Activated effector memory CD4-positive, alpha-beta T cell treated with anti-CD3 and anti-CD28 coated beads, Interleukin-2, amount 50 U/mL, for 16 hours (primary cell): ENCODE data around the gene HTRA1.

Source experiments
- DNase-seq: peaks from one replicate; pipeline ENCODE4 v3.0.0-alpha.2; 2020

The HTRA1 gene

GRCh38 chr10:122461367-122461728, at the start of gene HTRA1:
TSS of gene HTRA1 (plus strand) at chr10:122461553. CDS start at chr10:122461653, 100 bp downstream.
- DNase-seq = no peak

- no peak for DNase-seq
Observed at GRCh38 chr10:122413327-122413726, 48.0 kb upstream of the HTRA1 start.

- no peak for DNase-seq
Observed at GRCh38 chr10:122417667-122418066, 43.7 kb upstream of the HTRA1 start.

- no peak for DNase-seq
Observed at GRCh38 chr10:122419016-122419415, 42.3 kb upstream of the HTRA1 start.

- no peak for DNase-seq
Observed at GRCh38 chr10:122419876-122420623, 41.3 kb upstream of the HTRA1 start.

- DNase-seq = no peak
Observed at GRCh38 chr10:122420624-122421007, 40.7 kb upstream of the HTRA1 start.

- DNase-seq = no peak
Observed at GRCh38 chr10:122421054-122421625, 40.2 kb upstream of the HTRA1 start.

GRCh38 chr10:122421742-122422141, 39.6 kb upstream of the HTRA1 start:
- DNase-seq = no peak

- DNase-seq = no peak
Observed at GRCh38 chr10:122422266-122422989, 38.9 kb upstream of the HTRA1 start.

- no peak for DNase-seq
Observed at GRCh38 chr10:122424059-122424458, 37.3 kb upstream of the HTRA1 start.

GRCh38 chr10:122426829-122427228, 34.5 kb upstream of the HTRA1 start:
- no peak for DNase-seq

- DNase-seq = no peak
Observed at GRCh38 chr10:122427280-122427679, 34.1 kb upstream of the HTRA1 start.

- no peak for DNase-seq
Observed at GRCh38 chr10:122435212-122435827, 26.0 kb upstream of the HTRA1 start.

GRCh38 chr10:122441961-122442360, 19.4 kb upstream of the HTRA1 start:
- no peak for DNase-seq

GRCh38 chr10:122445469-122445868, 15.9 kb upstream of the HTRA1 start:
- no peak for DNase-seq

- no peak for DNase-seq
Observed at GRCh38 chr10:122445904-122446303, 15.4 kb upstream of the HTRA1 start.

GRCh38 chr10:122446668-122447423, 14.5 kb upstream of the HTRA1 start:
- DNase-seq = no peak

- DNase-seq = no peak
Observed at GRCh38 chr10:122448600-122448999, 12.8 kb upstream of the HTRA1 start.

GRCh38 chr10:122449153-122449552, 12.2 kb upstream of the HTRA1 start:
- DNase-seq = no peak

- DNase-seq = no peak
Observed at GRCh38 chr10:122450353-122450990, 10.9 kb upstream of the HTRA1 start.

- DNase-seq = no peak
Observed at GRCh38 chr10:122454071-122454470, 7.3 kb upstream of the HTRA1 start.

- DNase-seq = no peak
Observed at GRCh38 chr10:122454603-122455080, 6.7 kb upstream of the HTRA1 start, which contains the start of gene ARMS2. TSS of gene ARMS2 (plus strand) at chr10:122454653. CDS start at chr10:122454728, 75 bp downstream.
